CD14-positive monocyte (primary cell): ENCODE measurements around the gene MS4A8. TPM values are rescaled to one million over a fixed set of nuclear protein-coding genes. Genes with fewer than 3 reads are reported as not detected.

Source experiments
- DNase-seq, 3 donors: peaks; one replicate each; pipeline ENCODE4 v3.0.0-alpha.2; 2011 to 2022
- H2AFZ ChIP-seq: 2 replicates; pipeline ENCODE4 v1.6.0; 2012; ENCODE audit warnings: mild to moderate bottlenecking, low read depth, low read length, inconsistent platforms; ENCODE audit not compliant: insufficient read depth, poor library complexity, severe bottlenecking
- H3K27ac ChIP-seq, 2 donors: 1 replicate in 1 of 2; 2 replicates in 1 of 2; pipeline ENCODE4 v1.5.1; 2012 to 2013; ENCODE audit warnings: low read length in 2 of 2, control low read depth in 1 of 2, inconsistent platforms in 1 of 2, low read depth in 1 of 2, mild to moderate bottlenecking in 1 of 2
- H3K27me3 ChIP-seq, 2 donors: one replicate each; pipeline versions ENCODE4 v1.6.0 to v1.6.1; 2011 to 2013; ENCODE audit warnings: low read length in 2 of 2; ENCODE audit not compliant: control insufficient read depth in 2 of 2, insufficient read depth in 2 of 2
- H3K36me3 ChIP-seq, 2 donors: replicated peaks in 1 of 2; 1 replicate in 1 of 2; 2 replicates in 1 of 2; pipeline versions ENCODE4 v1.5.1 to v1.6.1; 2012 to 2013; ENCODE audit warnings: low read length in 2 of 2, control low read depth in 1 of 2, inconsistent platforms in 1 of 2, mild to moderate bottlenecking in 1 of 2; ENCODE audit not compliant: insufficient read depth in 2 of 2, control insufficient read depth in 1 of 2
- H3K4me1 ChIP-seq, 2 donors: 1 replicate in 1 of 2; 2 replicates in 1 of 2; pipeline versions ENCODE4 v1.5.1 to v1.6.1; 2012 to 2013; ENCODE audit warnings: low read length in 2 of 2, control low read depth in 1 of 2, inconsistent platforms in 1 of 2, mild to moderate bottlenecking in 1 of 2, moderate library complexity in 1 of 2; ENCODE audit not compliant: insufficient read depth in 2 of 2, control insufficient read depth in 1 of 2
- H3K4me2 ChIP-seq: replicated peaks from 2 replicates; pipeline ENCODE3; 2012; ENCODE audit warnings: low read length, moderate library complexity, mild to moderate bottlenecking; ENCODE audit not compliant: poor library complexity, severe bottlenecking; ENCODE audit errors: extremely low read depth
- H3K4me3 ChIP-seq, 3 experiments: fragments of 200-600 bp in 1 of 3; sonication (generic) in 1 of 3; replicated peaks in 1 of 3; 1 replicate in 2 of 3; 2 replicates in 1 of 3; pipeline ENCODE4 v1.5.1; 2011 to 2013; ENCODE audit warnings: low read length in 3 of 3, mild to moderate bottlenecking in 3 of 3, control low read depth in 2 of 3, low read depth in 2 of 3, inconsistent platforms in 1 of 3, moderate library complexity in 1 of 3
- H3K79me2 ChIP-seq: 2 replicates; pipeline ENCODE4 v1.6.0; 2012; ENCODE audit warnings: mild to moderate bottlenecking, control low read depth, inconsistent platforms, low read length, moderate library complexity; ENCODE audit not compliant: insufficient read depth
- H3K9ac ChIP-seq: 2 replicates; pipeline ENCODE4 v1.6.0; 2017; ENCODE audit warnings: low read length, mild to moderate bottlenecking; ENCODE audit not compliant: insufficient read depth, poor library complexity, severe bottlenecking
- H3K9me3 ChIP-seq, 2 donors: replicated peaks in 1 of 2; 1 replicate in 1 of 2; 2 replicates in 1 of 2; pipeline versions ENCODE4 v1.5.1 to v1.6.1; 2012 to 2013; ENCODE audit warnings: low read length in 2 of 2, control low read depth in 1 of 2; ENCODE audit not compliant: control insufficient read depth in 1 of 2, insufficient read depth in 1 of 2
- H4K20me1 ChIP-seq: 2 replicates; pipeline ENCODE4 v1.6.0; 2012; ENCODE audit warnings: mild to moderate bottlenecking, low read length, control low read depth, moderate library complexity; ENCODE audit not compliant: insufficient read depth
- H3K27ac Mint-ChIP-seq, 7 donors: one replicate each; pipeline ENCODE4 v1.8.0; 2020; ENCODE audit warnings: mild to moderate bottlenecking in 7 of 7, mixed read lengths in 7 of 7, moderate library complexity in 6 of 7, inconsistent platforms in 2 of 7
- H3K27me3 Mint-ChIP-seq, 3 donors: one replicate each; pipeline ENCODE4 v1.8.0; 2021 to 2022; ENCODE audit warnings: low read depth in 3 of 3, mild to moderate bottlenecking in 3 of 3, mixed read lengths in 3 of 3, moderate library complexity in 3 of 3, inconsistent platforms in 1 of 3
- H3K36me3 Mint-ChIP-seq, 2 donors: one replicate each; pipeline ENCODE4 v1.8.0; 2020; ENCODE audit warnings: mixed read lengths in 2 of 2, inconsistent platforms in 1 of 2, mild to moderate bottlenecking in 1 of 2
- H3K4me1 Mint-ChIP-seq: one replicate; pipeline ENCODE4 v1.8.0; 2020; ENCODE audit warnings: mild to moderate bottlenecking, mixed read lengths
- H3K4me3 Mint-ChIP-seq, 2 donors: one replicate each; pipeline ENCODE4 v1.8.0; 2020; ENCODE audit warnings: mild to moderate bottlenecking in 2 of 2, mixed read lengths in 2 of 2, moderate library complexity in 1 of 2
- H3K9me3 Mint-ChIP-seq, 7 donors: one replicate each; pipeline ENCODE4 v1.8.0; 2020 to 2022; ENCODE audit warnings: mixed read lengths in 7 of 7, mild to moderate bottlenecking in 6 of 7, moderate library complexity in 6 of 7, inconsistent platforms in 2 of 7
- WGBS: methylation state at CpG from one replicate; pipeline ENCODE4 v1.1.5; 2013; ENCODE audit warnings: missing lambda C conversion rate; ENCODE audit not compliant: insufficient coverage; 5-methylcytosine and 5-hydroxymethylcytosine counted together
- intact Hi-C, 2 donors: fragments of 100-400 bp; cut with micrococcal nuclease; formaldehyde crosslinking; loops; one replicate each; pipeline versions ENCODE4 v1.15.0 to v1.15.1; 2023
- polyA minus RNA-seq: library from RNA; depleted of rRNA, polyadenylated mRNA; stranded (reverse); fragments of >200 nt; gene quantifications from 2 replicates; pipeline ENCODE4 v1.2.3, GENCODE V29; 2012
- polyA plus RNA-seq, 3 donors: library from polyadenylated mRNA; depleted of rRNA in 1 of 3; unstranded in 2 of 3; stranded (reverse) in 1 of 3; fragments of 300-500 nt in 2 of 3; fragments of >200 nt in 1 of 3; fragmentation: Illumina TruSeq in 2 of 3; gene quantifications; 1 replicate in 2 of 3; 2 replicates in 1 of 3; pipeline ENCODE4 v1.2.3, GENCODE V29; 2012 to 2021
- total RNA-seq, 12 experiments: library from RNA in 1 of 12; stranded (reverse) in 1 of 12; fragments of 120-200 nt in 1 of 12; gene quantifications; one replicate each; pipeline ENCODE4 v1.2.4 and lab custom pipeline; 2013 to 2026; ENCODE audit warnings: mixed read lengths in 6 of 12, inconsistent platforms in 1 of 12
- TF ChIP-seq, protein P1 (sequence below): fragments of 200-600 bp; IDR thresholded peaks from one replicate; pipeline ENCODE4 v1.8.0; 2022; ENCODE audit warnings: antibody characterized with exemption, mild to moderate bottlenecking

MS4A8 gene, protein sequence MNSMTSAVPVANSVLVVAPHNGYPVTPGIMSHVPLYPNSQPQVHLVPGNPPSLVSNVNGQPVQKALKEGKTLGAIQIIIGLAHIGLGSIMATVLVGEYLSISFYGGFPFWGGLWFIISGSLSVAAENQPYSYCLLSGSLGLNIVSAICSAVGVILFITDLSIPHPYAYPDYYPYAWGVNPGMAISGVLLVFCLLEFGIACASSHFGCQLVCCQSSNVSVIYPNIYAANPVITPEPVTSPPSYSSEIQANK
- not detected for total RNA-seq (2013)
- polyA plus RNA-seq, result not detected
- not detected in 2 replicates for polyA minus RNA-seq
- 0 to 1.1 (median 0.08) reads per million in 11 experiments for total RNA-seq (lab: John Stamatoyannopoulos, UW)

DNA sequence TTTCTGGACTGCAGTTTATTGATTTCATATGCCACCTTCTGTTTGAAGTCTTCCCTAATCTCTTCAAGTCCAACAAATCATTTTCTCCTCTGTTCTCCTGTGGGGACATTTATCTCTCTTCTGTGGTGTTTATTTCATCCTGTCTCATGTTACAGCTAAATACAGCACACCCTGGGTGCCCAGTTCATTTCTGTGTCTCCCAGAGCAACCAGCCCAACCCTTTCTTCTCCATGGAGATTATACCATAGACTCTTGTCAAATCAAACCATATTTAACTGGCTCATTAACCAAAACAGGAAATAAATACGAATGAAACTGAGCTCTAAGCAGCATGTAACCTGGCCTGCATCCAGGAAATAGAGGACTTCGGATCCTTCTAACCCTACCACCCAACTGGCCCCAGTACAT lies at the start of gene MS4A8:
Gene MS4A8, plus strand, starts transcription at position 329 of the 408 bp plus-strand sequence. CDS start 1,249 bp downstream, outside the sequence.
- DNase-seq, result no peak
- Histone ChIP-seq H3K27me3 (no peaks in the 10 kb centered on the region), H3K4me1 (no peaks in the 10 kb centered on the region), H3K27ac (no peak within 1 kb of the TSS), H3K9ac (no peak within 1 kb of the TSS), H3K4me2 (no peak within 1 kb of the TSS), H3K4me3 (no peak within 1 kb of the TSS), H3K36me3 (no peaks in the 10 kb centered on the region), H3K9me3 (no peaks in the 10 kb centered on the region), H3K79me2 (no peaks in the 10 kb centered on the region), H4K20me1 (no peaks in the 10 kb centered on the region), H2AFZ (no peak within 1 kb of the TSS)
- peaks cover 2% of the 10 kb centered on the region for H3K4me1 Mint-ChIP-seq
- TF ChIP-seq, protein P1, sequence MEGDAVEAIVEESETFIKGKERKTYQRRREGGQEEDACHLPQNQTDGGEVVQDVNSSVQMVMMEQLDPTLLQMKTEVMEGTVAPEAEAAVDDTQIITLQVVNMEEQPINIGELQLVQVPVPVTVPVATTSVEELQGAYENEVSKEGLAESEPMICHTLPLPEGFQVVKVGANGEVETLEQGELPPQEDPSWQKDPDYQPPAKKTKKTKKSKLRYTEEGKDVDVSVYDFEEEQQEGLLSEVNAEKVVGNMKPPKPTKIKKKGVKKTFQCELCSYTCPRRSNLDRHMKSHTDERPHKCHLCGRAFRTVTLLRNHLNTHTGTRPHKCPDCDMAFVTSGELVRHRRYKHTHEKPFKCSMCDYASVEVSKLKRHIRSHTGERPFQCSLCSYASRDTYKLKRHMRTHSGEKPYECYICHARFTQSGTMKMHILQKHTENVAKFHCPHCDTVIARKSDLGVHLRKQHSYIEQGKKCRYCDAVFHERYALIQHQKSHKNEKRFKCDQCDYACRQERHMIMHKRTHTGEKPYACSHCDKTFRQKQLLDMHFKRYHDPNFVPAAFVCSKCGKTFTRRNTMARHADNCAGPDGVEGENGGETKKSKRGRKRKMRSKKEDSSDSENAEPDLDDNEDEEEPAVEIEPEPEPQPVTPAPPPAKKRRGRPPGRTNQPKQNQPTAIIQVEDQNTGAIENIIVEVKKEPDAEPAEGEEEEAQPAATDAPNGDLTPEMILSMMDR, result no peak
- no peaks in the 10 kb centered on the region for H3K36me3 Mint-ChIP-seq
- peaks cover 0 to 6% (median 0%) of the 10 kb centered on the region in 7 donors for H3K9me3 Mint-ChIP-seq
- no peak within 1 kb of the TSS for H3K27ac Mint-ChIP-seq
- intact Hi-C loops, result no loop called here
- no peak within 1 kb of the TSS for H3K4me3 Mint-ChIP-seq
- WGBS, result 0% methylated on average over 1 of the region's 2 CpGs
- H3K27me3 Mint-ChIP-seq, result peaks cover 0 to 4% (median 3%) of the 10 kb centered on the region in 3 donors

DNA sequence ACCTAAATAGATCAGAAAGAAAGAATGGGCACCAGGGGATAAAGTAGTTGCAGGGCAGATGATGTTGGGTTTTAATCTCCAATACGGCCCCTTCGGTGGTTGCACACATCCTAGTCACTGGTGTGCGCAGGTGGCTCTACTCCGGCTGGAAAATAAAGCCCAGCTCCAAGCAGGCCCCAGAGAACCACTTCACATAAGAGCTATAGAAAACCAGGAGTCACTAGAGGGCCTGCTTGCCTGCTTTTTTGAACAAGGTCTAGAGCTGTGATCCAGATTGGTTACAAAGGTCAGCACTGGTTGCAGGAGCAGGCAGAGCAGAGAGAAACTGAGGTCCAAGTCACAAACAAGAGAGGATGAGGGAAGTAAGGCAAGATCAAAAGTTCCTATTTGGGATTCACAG lies 41.5 kb upstream of the MS4A8 start:
- intact Hi-C loops, result loop anchor here in 1 of 2 donors (1.0 kb wide), 1 partner anchor 61 kb away; no protein-coding TSS in a partner anchor
- H3K9ac ChIP-seq, result no peak overlapping the region
- H3K9me3 ChIP-seq, result no peaks in the 10 kb centered on the region
- no peaks in the 10 kb centered on the region for H3K79me2 ChIP-seq
- peaks cover 0 to 2% (median 0%) of the 10 kb centered on the region in 7 donors for H3K9me3 Mint-ChIP-seq
- H3K27me3 Mint-ChIP-seq, result peaks cover 0 to 3% (median 0%) of the 10 kb centered on the region in 3 donors
- no peak for DNase-seq
- H3K4me1 Mint-ChIP-seq, result no peaks in the 10 kb centered on the region
- H3K36me3 ChIP-seq, result no peaks in the 10 kb centered on the region
- H4K20me1 ChIP-seq, result no peaks in the 10 kb centered on the region
- H3K36me3 Mint-ChIP-seq, result no peaks in the 10 kb centered on the region
- no peak overlapping the region for H3K27ac Mint-ChIP-seq
- no peak overlapping the region for H3K4me3 Mint-ChIP-seq
- WGBS, result 100% methylated on average over 4 of the region's 4 CpGs
- TF ChIP-seq, protein P1, result no peak
- H3K4me3 ChIP-seq, result no peak overlapping the region
- no peaks in the 10 kb centered on the region for H3K27me3 ChIP-seq
- H2AFZ ChIP-seq, result no peak overlapping the region
- H3K4me2 ChIP-seq, result no peak overlapping the region
- no peaks in the 10 kb centered on the region for H3K4me1 ChIP-seq
- no peak overlapping the region for H3K27ac ChIP-seq
